CD1c-positive myeloid dendritic cell (primary cell): ENCODE data around the gene LYPD6.

ENCODE experiments used
- DNase-seq: peaks from one replicate; pipeline ENCODE4 v3.0.0-alpha.2; 2016; ENCODE audit errors: extremely low spot score

LYPD6 gene

DNA sequence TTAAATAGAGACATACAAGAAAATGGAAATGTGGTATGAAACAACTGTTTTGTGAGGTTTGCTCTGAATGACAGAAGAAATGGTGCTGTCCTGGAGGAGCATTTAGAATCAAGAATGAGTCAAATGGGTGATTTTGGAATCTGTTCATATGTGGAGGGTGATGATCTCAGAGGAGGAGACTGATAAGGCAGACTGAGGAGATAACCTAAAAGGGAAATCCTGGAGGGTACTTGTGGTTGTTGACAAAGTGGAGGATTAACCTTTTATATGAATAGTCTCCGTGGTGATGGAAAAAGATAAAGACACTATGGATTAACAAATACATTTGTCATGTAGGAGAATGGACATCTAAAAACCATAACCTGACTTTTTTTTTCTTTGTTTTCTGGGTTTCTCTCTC is 183.1 kb downstream of the LYPD6 start:
- DNase-seq, result no peak
